Hepatic stellate cell (primary cell): ENCODE measurements around the gene CLNK.

ENCODE experiments used
- DNase-seq: peaks from one replicate; pipeline ENCODE4 v3.0.0; 2011; ENCODE audit warnings: low spot score

Gene CLNK

DNA sequence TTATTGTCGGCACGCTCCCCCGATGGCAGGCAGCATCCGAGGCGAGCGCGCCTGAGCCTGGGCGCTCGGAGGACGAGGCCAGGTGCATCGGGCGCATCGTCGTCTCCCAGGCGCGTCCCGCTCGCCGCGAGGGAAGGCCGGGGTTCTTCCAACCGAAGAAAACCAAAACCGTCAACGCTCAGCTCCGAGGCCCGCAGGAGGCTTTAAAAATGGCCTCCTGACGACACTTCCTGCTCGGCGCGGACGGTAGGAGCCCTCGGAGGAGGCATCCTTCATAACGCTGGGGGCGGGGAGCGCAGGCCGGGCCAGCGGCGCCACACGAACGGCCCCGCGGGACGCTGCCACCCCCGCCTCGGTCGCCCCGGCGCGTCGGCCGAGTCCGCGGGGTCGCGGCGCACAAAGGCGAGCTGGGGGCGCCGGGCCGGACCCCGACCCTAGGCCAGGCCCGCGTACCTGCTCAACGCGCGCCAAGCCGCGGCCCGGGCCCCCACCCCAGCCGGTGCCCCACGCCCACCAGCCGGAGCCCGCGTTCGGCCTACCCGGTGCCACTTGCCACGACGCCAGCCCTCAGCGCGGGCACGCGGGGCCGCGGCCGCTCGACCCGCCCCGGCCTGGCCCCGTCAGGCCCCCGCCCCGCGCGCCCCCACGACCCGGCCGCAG is 227.8 kb downstream of the CLNK start:
- DNase-seq, result peak; percentile 60

GRCh38 chr4:10456260-10456594 is 228.3 kb downstream of the CLNK start:
- DNase-seq, result no peak

DNA sequence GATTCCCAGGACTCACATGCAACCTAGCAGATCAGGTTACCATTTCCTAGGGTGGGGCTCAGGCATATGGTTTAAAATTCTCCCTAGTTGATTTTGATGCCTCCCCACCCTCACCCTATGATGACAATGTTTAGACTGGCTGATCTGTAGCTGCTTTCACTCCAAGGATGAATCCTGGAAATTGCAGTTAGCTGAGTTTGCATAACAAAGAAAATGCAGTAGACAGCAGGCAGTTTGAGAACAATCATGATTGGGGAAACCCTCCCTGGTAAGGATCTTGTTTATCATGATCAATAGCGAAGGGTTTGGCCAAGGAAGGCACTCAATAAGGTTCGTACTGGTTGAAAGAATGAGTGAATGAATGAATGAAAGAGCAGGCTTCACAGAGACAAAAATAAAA is 229.4 kb downstream of the CLNK start:
- no peak for DNase-seq

DNA sequence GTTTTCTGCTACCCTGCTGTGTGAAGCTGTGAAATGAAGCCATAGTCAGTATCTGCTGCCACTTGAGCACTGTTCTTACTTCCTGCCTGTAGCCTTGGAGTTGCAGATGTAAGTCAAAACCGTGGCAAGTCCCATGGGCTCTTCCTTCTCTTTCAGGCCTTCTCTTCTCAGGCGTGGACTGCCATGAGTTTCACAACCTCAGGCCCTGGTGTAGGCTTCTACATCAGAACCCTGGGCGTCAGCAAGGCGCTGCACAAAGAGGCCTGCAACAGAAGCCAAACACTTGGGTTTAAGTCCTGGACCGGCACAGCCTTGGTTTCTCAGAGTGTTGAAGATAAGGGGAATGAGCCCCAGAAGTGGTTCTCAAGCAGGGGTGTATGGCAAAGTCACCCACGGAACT is 229.8 kb downstream of the CLNK start:
- DNase-seq, result no peak

DNA sequence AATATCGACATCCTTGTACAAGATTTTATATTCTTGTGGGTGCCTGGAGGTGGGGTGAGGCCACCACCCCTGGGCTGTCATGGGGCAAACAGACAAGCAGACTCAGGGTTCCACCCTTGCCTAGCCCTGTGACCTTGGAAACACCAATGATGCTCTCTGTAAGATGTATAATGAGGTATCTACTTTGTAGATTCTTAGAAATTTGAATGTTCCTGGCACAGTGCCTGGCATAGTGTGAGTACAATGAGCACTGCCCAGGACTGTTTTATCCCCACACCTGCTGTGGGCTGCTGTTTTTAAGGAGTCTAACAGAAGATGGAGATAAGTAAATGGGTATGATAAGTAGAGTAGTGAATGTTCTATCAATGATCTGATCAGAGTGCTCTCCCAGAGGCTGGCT is 230.4 kb downstream of the CLNK start:
- DNase-seq, result no peak

- no peak for DNase-seq
These were observed 235.6 kb downstream of the CLNK start for GRCh38 chr4:10448991-10449390.

- no peak for DNase-seq
These were observed 241.6 kb downstream of the CLNK start for GRCh38 chr4:10442976-10443375.

GRCh38 chr4:10441512-10441911 is 243.1 kb downstream of the CLNK start:
- DNase-seq, result no peak

DNA sequence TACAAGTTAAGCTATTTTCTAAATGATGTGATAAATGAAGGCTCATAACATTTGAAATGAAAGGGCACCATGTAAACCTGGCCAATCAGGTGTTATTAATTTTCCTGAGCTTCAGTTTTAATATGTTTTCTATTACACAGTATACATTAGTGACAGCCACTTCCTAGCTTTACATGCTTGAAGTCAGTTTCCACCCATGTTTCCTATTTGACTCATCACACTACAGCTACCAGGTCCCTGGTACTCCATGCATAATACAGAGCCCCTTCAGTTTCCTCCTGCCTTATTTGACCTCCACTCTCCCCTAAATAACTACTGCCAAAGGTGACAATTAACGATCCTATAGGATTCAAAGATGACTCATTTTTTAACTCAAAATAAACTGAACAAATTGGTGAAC is 245.6 kb downstream of the CLNK start:
- no peak for DNase-seq

- no peak for DNase-seq
These were observed 246.8 kb downstream of the CLNK start for GRCh38 chr4:10437735-10438134.
